Gastroesophageal sphincter (tissue), 3 donors: ENCODE data around the gene IFI6.

Experiments used
- EP300 ChIP-seq: sonication (generic); formaldehyde crosslinking; IDR thresholded peaks from one replicate; pipeline ENCODE4 v1.6.1; 2017; ENCODE audit warnings: antibody characterized with exemption, mild to moderate bottlenecking
- POLR2A ChIP-seq, 2 donors: fragments of 450-650 bp; IDR thresholded peaks; one replicate each; pipeline ENCODE4 v1.6.1; 2017; ENCODE audit warnings: antibody characterized with exemption in 2 of 2, mild to moderate bottlenecking in 2 of 2, moderate library complexity in 1 of 2
- TF ChIP-seq, protein P1 (sequence below), 4 experiments: fragments of 200-600 bp in 2 of 4; fragments of 450-650 bp in 2 of 4; sonication (generic) in 1 of 4; IDR thresholded peaks; one replicate each; pipeline ENCODE4 v1.5.1; 2017 to 2019; ENCODE audit warnings: antibody characterized with exemption in 4 of 4, mild to moderate bottlenecking in 2 of 4, moderate library complexity in 2 of 4

DNA sequence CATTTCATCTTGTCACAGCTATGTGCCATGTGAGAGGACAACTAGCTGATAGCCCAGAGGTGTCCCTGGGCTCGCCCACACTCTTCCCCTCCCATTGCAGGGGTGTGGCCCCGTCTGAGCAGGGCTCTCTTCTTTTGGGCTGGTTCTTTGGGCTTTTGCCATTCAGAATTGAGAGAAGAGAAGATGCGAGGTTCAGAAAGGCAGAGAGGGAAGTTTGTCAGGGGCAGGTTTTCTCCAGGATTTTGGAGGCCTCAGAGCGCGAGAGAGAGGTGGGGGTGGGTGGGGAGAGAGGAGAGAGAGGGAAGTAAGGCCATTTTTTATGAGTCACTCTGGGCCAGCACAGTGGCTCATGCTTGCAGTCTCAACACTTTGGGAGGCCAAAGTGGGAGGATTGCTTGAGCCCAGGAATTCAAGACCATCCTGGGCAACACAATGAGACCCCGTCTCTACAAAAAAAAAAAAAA lies 5.2 kb downstream of the IFI6 start:
- TF ChIP-seq POLR2A (IDR thresholded peaks at IDR 0.05) (no peak), EP300 (no peak)
- TF ChIP-seq, protein P1, sequence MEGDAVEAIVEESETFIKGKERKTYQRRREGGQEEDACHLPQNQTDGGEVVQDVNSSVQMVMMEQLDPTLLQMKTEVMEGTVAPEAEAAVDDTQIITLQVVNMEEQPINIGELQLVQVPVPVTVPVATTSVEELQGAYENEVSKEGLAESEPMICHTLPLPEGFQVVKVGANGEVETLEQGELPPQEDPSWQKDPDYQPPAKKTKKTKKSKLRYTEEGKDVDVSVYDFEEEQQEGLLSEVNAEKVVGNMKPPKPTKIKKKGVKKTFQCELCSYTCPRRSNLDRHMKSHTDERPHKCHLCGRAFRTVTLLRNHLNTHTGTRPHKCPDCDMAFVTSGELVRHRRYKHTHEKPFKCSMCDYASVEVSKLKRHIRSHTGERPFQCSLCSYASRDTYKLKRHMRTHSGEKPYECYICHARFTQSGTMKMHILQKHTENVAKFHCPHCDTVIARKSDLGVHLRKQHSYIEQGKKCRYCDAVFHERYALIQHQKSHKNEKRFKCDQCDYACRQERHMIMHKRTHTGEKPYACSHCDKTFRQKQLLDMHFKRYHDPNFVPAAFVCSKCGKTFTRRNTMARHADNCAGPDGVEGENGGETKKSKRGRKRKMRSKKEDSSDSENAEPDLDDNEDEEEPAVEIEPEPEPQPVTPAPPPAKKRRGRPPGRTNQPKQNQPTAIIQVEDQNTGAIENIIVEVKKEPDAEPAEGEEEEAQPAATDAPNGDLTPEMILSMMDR (IDR thresholded peaks at IDR 0.05): no peak
